GM12878 (cell line): ENCODE measurements around the gene NFIX. TPM values are rescaled to one million over a fixed set of nuclear protein-coding genes. Genes with fewer than 3 reads are reported as not detected.

ENCODE experiments used
- ATAC-seq: fragments of 200-7000 bp; cut with Tn5 transposase; 3 replicates; pipeline ENCODE4 v1.9.1; 2020; ENCODE audit warnings: mild to moderate bottlenecking, moderate library complexity
- BruUV-seq: library from RNA; stranded (reverse); fragments of 400-500 nt; replicated peaks from 2 replicates; lab custom pipeline; 2021; lab: Mats Ljungman, UMichigan
- CTCF ChIA-PET: fragments of 300-600 bp; sonication (Branson Sonifier 250); formaldehyde crosslinking; extraction: SDS; loops from one replicate; lab custom pipeline; 2021; ENCODE audit warnings: inconsistent platforms; lab: Yijun Ruan, JAX
- POLR2A ChIA-PET: fragments of 350-600 bp; formaldehyde crosslinking; extraction: SDS; loops from one replicate; lab custom pipeline; 2021; ENCODE audit warnings: inconsistent platforms; lab: Charles Lee
- RAD21 ChIA-PET: fragments of 300-600 bp; sonication (Branson Sonifier 250); formaldehyde crosslinking; loops from one replicate; lab custom pipeline; 2023; ENCODE audit warnings: antibody characterized with exemption; ENCODE audit not compliant: unreplicated experiment; lab: Charles Lee
- SMC1A ChIA-PET: fragments of 300-600 bp; sonication (Branson Sonifier 250); formaldehyde crosslinking; loops from one replicate; lab custom pipeline; 2023; ENCODE audit not compliant: unreplicated experiment, uncharacterized antibody; lab: Charles Lee
- DNase-seq: peaks from one replicate; pipeline ENCODE4 v3.0.0-alpha.2; 2011; ENCODE audit warnings: low read depth, low spot score
- FAIRE-seq: peaks from 3 replicates; lab custom pipeline; 2011; peaks lifted over from hg19 to GRCh38; lab: Jason Lieb, UNC
- H2AFZ ChIP-seq: 2 replicates; pipeline ENCODE4 v1.6.0; 2011; ENCODE audit warnings: low read depth, low read length, control low read depth; ENCODE audit not compliant: control insufficient read depth
- H3K27ac ChIP-seq: 2 replicates; pipeline ENCODE4 v1.5.1; 2011; ENCODE audit warnings: control low read depth; ENCODE audit not compliant: control insufficient read depth, insufficient read depth
- H3K27me3 ChIP-seq, 2 experiments: replicated peaks in 1 of 2; 2 replicates each; pipeline versions ENCODE4 v1.6.0 to v1.6.1; 2011; ENCODE audit warnings: low read length in 1 of 2; ENCODE audit not compliant: control insufficient read depth in 2 of 2, insufficient read depth in 2 of 2
- H3K36me3 ChIP-seq, 2 experiments: 2 replicates each; pipeline ENCODE4 v1.5.1; 2011; ENCODE audit warnings: low read length in 1 of 2; ENCODE audit not compliant: control insufficient read depth in 2 of 2, insufficient read depth in 2 of 2
- H3K4me1 ChIP-seq: 2 replicates; pipeline ENCODE4 v1.6.1; 2011; ENCODE audit warnings: mild to moderate bottlenecking, low read length, moderate library complexity, mixed read lengths; ENCODE audit not compliant: control insufficient read depth, insufficient read depth
- H3K4me2 ChIP-seq: 2 replicates; pipeline ENCODE4 v1.6.0; 2011; ENCODE audit warnings: control low read depth; ENCODE audit not compliant: control insufficient read depth, insufficient read depth
- H3K4me3 ChIP-seq: fragments of 200-600 bp; sonication (generic); 2 replicates; pipeline ENCODE4 v1.5.1; 2016
- H3K79me2 ChIP-seq: 2 replicates; pipeline ENCODE4 v1.6.0; 2011; ENCODE audit warnings: low read length; ENCODE audit not compliant: control insufficient read depth, insufficient read depth
- H3K9ac ChIP-seq: 2 replicates; pipeline ENCODE4 v1.8.0; 2011; ENCODE audit warnings: low read length, control low read depth, mixed read lengths; ENCODE audit not compliant: control insufficient read depth, insufficient read depth
- H3K9me3 ChIP-seq: replicated peaks from 3 replicates; pipeline ENCODE4 v1.5.1; 2011; ENCODE audit warnings: mild to moderate bottlenecking, low read length; ENCODE audit not compliant: control insufficient read depth, insufficient read depth
- H4K20me1 ChIP-seq: 2 replicates; pipeline ENCODE4 v1.6.0; 2011; ENCODE audit not compliant: control insufficient read depth, insufficient read depth
- BCL3 ChIP-seq: IDR thresholded peaks from 2 replicates; pipeline ENCODE4 v1.6.1; 2011; ENCODE audit warnings: borderline replicate concordance, low read depth, mild to moderate bottlenecking, moderate library complexity, low read length; ENCODE audit not compliant: insufficient read depth, poor library complexity, severe bottlenecking
- NFXL1 ChIP-seq: fragments of 450-650 bp; IDR thresholded peaks from 2 replicates; pipeline ENCODE4 v1.6.1; 2017; ENCODE audit warnings: antibody characterized with exemption, mild to moderate bottlenecking, borderline replicate concordance
- PRDM15 ChIP-seq: fragments of 450-650 bp; formaldehyde crosslinking; IDR thresholded peaks from 2 replicates; pipeline ENCODE4 v1.4.0; 2020; ENCODE audit warnings: mild to moderate bottlenecking, moderate library complexity
- WGBS: methylation state at CpG from one replicate; pipeline ENCODE4 v1.1.6; 2016; ENCODE audit warnings: low lambda C conversion rate; ENCODE audit not compliant: insufficient replicate concordance, insufficient coverage; ENCODE audit errors: missing lambda C conversion rate; 5-methylcytosine and 5-hydroxymethylcytosine counted together
- in situ Hi-C: fragments of 300-500 bp; cut with MboI; formaldehyde crosslinking; loops from 9 replicates; pipeline ENCODE4 v1.14.3; 2018; ENCODE audit warnings: mixed read lengths
- intact Hi-C: fragments of 100-400 bp; cut with micrococcal nuclease; formaldehyde crosslinking; loops from one replicate; pipeline ENCODE4 v1.14.2; 2022; ENCODE audit not compliant: unreplicated experiment
- polyA plus RNA-seq, 11 experiments: library from polyadenylated mRNA; depleted of rRNA in 4 of 11; unstranded in 6 of 11; stranded (reverse) in 5 of 11; fragments of >200 nt; fragmentation: Nextera tagmentation in 4 of 11; fragmentation: Illumina TruSeq in 1 of 11; extraction: Ambion mirVana in 4 of 11; extraction: Trizol in 1 of 11; gene quantifications; 1 replicate in 1 of 11; 2 replicates in 10 of 11; pipeline versions ENCODE4 v1.2.1 to v1.2.3, GENCODE V29; 2011 to 2016; ENCODE audit warnings: inconsistent platforms in 2 of 11, missing spikeins in 2 of 11, low read depth in 1 of 11
- total RNA-seq, 4 experiments: library from RNA; depleted of rRNA in 3 of 4; stranded (reverse); fragments of >200 nt in 3 of 4; fragmentation: Illumina TruSeq in 1 of 4; extraction: Trizol in 1 of 4; gene quantifications; 2 replicates each; pipeline versions ENCODE4 v1.2.1 to v1.2.3, GENCODE V29; 2013 to 2021

Gene NFIX
- total and polyA plus RNA-seq, 10 of the 15 experiments (the other 5 are each of a cell fraction or from before 2014, with no cell fraction given): 0.02 to 2.2 (median 0.28) TPM

- SMC1A ChIA-PET: no interaction called here
- FAIRE-seq: no peak
- no peaks in the 10 kb centered on the region for H3K79me2 ChIP-seq
Measured at GRCh38 chr19:13035820-13036365, 40.6 kb downstream of the NFIX start.

More at GRCh38 chr19:13035820-13036365, 40.6 kb downstream of the NFIX start:
- H2AFZ ChIP-seq: no peak overlapping the region
- CTCF ChIA-PET: no interaction called here
- no peak overlapping the region for H3K4me2 ChIP-seq
- RAD21 ChIA-PET: no interaction called here
- TF ChIP-seq PRDM15 (no peak), NFXL1 (no peak), BCL3 (no peak)
- no peaks in the 10 kb centered on the region for H4K20me1 ChIP-seq
- 47% methylated on average over 13 of the region's 13 CpGs for WGBS
- in situ Hi-C loops (no loop called here), intact Hi-C loops (loop anchor here (10.0 kb wide), 1 partner anchor 59 kb away; no protein-coding TSS in a partner anchor)
- BruUV-seq: no TSS peak
- peaks cover 0 to 3% of the 10 kb centered on the region in 2 experiments; a peak in 2 of 4 replicates for H3K27me3 ChIP-seq
- H3K27ac ChIP-seq: no peak overlapping the region
- H3K4me1 ChIP-seq: no peaks in the 10 kb centered on the region
- no peak overlapping the region for H3K4me3 ChIP-seq
- H3K36me3 ChIP-seq: no peaks in the 10 kb centered on the region
- no peaks in the 10 kb centered on the region for H3K9me3 ChIP-seq
- DNase-seq (no peak), ATAC-seq (no peak)
- POLR2A ChIA-PET: no interaction called here
- H3K9ac ChIP-seq: no peak overlapping the region
